HEK293 (cell line): ENCODE measurements around the gene ACACB.
A peak's percentile ranks its signal among the peaks of the same experiment; 100 is the strongest.

Experiments
- CTCF ChIA-PET: fragments of 350-600 bp; formaldehyde crosslinking; extraction: SDS; loops from one replicate; lab custom pipeline; 2021; ENCODE audit warnings: antibody characterized with exemption; lab: Yijun Ruan, JAX
- POLR2A ChIA-PET: fragments of 300-600 bp; formaldehyde crosslinking; extraction: SDS; loops from one replicate; lab custom pipeline; 2020; ENCODE audit warnings: antibody characterized with exemption, inconsistent platforms; lab: Yijun Ruan, JAX
- H3K27ac ChIP-seq: fragments of 200-500 bp; sonication (Bioruptor generic); 2 replicates; pipeline ENCODE4 v1.5.1; 2014; ENCODE audit warnings: low read depth, low read length, control low read depth, inconsistent platforms; ENCODE audit errors: extremely low read depth
- H3K36me3 ChIP-seq, 2 experiments: fragments of 200-500 bp in 1 of 2; sonication (Bioruptor generic) in 1 of 2; 1 replicate in 1 of 2; 2 replicates in 1 of 2; pipeline ENCODE4 v1.5.1; 2014 to 2017; ENCODE audit warnings: inconsistent platforms in 2 of 2, low read length in 2 of 2; ENCODE audit not compliant: control insufficient read depth in 2 of 2, insufficient read depth in 1 of 2
- H3K4me1 ChIP-seq: fragments of 200-500 bp; sonication (Bioruptor generic); 2 replicates; pipeline ENCODE4 v1.5.1; 2014; ENCODE audit warnings: mild to moderate bottlenecking, low read length, inconsistent platforms; ENCODE audit not compliant: control insufficient read depth, insufficient read depth
- H3K4me3 ChIP-seq: 2 replicates; pipeline ENCODE4 v1.5.1; 2011; ENCODE audit warnings: low read depth, mild to moderate bottlenecking, control low read depth, low read length, moderate library complexity
- H3K9me3 ChIP-seq: fragments of 200-500 bp; sonication (Bioruptor generic); 2 replicates; pipeline ENCODE4 v1.5.1; 2014; ENCODE audit warnings: low read depth, low read length, inconsistent platforms; ENCODE audit not compliant: control insufficient read depth, insufficient read depth
- INSM2 ChIP-seq: fragments of 450-650 bp; formaldehyde crosslinking; IDR thresholded peaks from 2 replicates; pipeline ENCODE4 v1.5.1; 2016; ENCODE audit warnings: missing biosample characterization, missing genetic modification characterization
- PATZ1 ChIP-seq: fragments of 450-650 bp; formaldehyde crosslinking; IDR thresholded peaks from 2 replicates; pipeline ENCODE4 v1.5.1; 2016; ENCODE audit warnings: missing biosample characterization, missing genetic modification characterization
- PRDM6 ChIP-seq: fragments of 450-650 bp; formaldehyde crosslinking; IDR thresholded peaks from 2 replicates; pipeline ENCODE4 v1.5.1; 2017; ENCODE audit warnings: missing biosample characterization, missing genetic modification characterization
- SCRT1 ChIP-seq: fragments of 450-650 bp; formaldehyde crosslinking; IDR thresholded peaks from 2 replicates; pipeline ENCODE4 v1.5.1; 2016; ENCODE audit warnings: missing biosample characterization, missing genetic modification characterization, borderline replicate concordance
- ZBTB11 ChIP-seq: fragments of 450-650 bp; formaldehyde crosslinking; conservative IDR thresholded peaks from 2 replicates; pipeline ENCODE4 v1.5.1; 2016; ENCODE audit warnings: low read depth, missing biosample characterization, missing genetic modification characterization
- ZIC2 ChIP-seq: fragments of 450-650 bp; formaldehyde crosslinking; IDR thresholded peaks from 2 replicates; pipeline ENCODE4 v1.5.1; 2016; ENCODE audit warnings: missing biosample characterization, missing genetic modification characterization
- ZNF140 ChIP-seq: fragments of 450-650 bp; formaldehyde crosslinking; IDR thresholded peaks from 2 replicates; pipeline ENCODE4 v1.5.1; 2016; ENCODE audit warnings: missing biosample characterization, missing genetic modification characterization
- ZNF366 ChIP-seq: fragments of 450-650 bp; formaldehyde crosslinking; conservative IDR thresholded peaks from 2 replicates; pipeline ENCODE4 v1.5.1; 2016; ENCODE audit warnings: missing biosample characterization, missing genetic modification characterization
- ZNF423 ChIP-seq: fragments of 450-650 bp; formaldehyde crosslinking; IDR thresholded peaks from 2 replicates; pipeline ENCODE4 v1.5.1; 2016; ENCODE audit warnings: missing biosample characterization, missing genetic modification characterization
- ZNF529 ChIP-seq: fragments of 450-650 bp; formaldehyde crosslinking; IDR thresholded peaks from 2 replicates; pipeline ENCODE4 v1.5.1; 2017; ENCODE audit warnings: missing genetic modification characterization, missing biosample characterization; ENCODE audit not compliant: insufficient replicate concordance
- ZNF747 ChIP-seq: fragments of 450-650 bp; formaldehyde crosslinking; IDR thresholded peaks from 2 replicates; pipeline ENCODE4 v1.5.1; 2016; ENCODE audit warnings: missing biosample characterization, missing genetic modification characterization

ACACB gene

GRCh38 chr12:109131154-109132050, 15.0 kb downstream of the ACACB start (continued):
- TF ChIP-seq PATZ1 (tag by site-specific recombination) (no peak), ZIC2 (peak; percentile 49), SCRT1 (tag by site-specific recombination) (peak; percentile 51; the same call in 1 of the 2 replicates)
- TF ChIP-seq, all 188 proteins: peak for 7

- H3K4me1 ChIP-seq: no peaks in the 10 kb centered on the region
- POLR2A ChIA-PET: interaction anchor here (0.7 kb wide), 1 partner anchor 902 kb away, joined by 3 read pairs; no protein-coding TSS in a partner anchor
- no peaks in the 10 kb centered on the region for H3K36me3 ChIP-seq
- H3K4me3 ChIP-seq: no peak overlapping the region
- CTCF ChIA-PET: interaction anchor here (0.6 to 3.0 kb wide), 13 partner anchors 10 to 1567 kb away, joined by 3 to 13 read pairs (median 3); no protein-coding TSS in a partner anchor
- no peak overlapping the region for H3K27ac ChIP-seq
- TF ChIP-seq ZBTB11 (tag by site-specific recombination) (no peak), PRDM6 (tag by site-specific recombination) (no peak), ZNF140 (tag by site-specific recombination) (no peak), INSM2 (tag by site-specific recombination) (no peak), ZNF423 (tag by site-specific recombination) (no peak), ZNF366 (no peak), ZNF747 (no peak), ZNF529 (tag by site-specific recombination) (no peak)
- H3K9me3 ChIP-seq: no peaks in the 10 kb centered on the region; the same call in 1 of the 2 replicates
Observed at GRCh38 chr12:109134186-109134917, 18.0 kb downstream of the ACACB start.
